ENCODE results near the gene FNDC3B.
"Not testable (repeated sequence)": the region's sequence is repeated elsewhere in the genome, so short reads cannot be mapped to it uniquely, and the experiment has no call there.

The FNDC3B gene

GRCh38 chr3:172039436-172040077 is at the start of gene FNDC3B:
FNDC3B (plus strand) TSS chr3:172039578; CDS start chr3:172112480, 72,902 bp downstream.
- peak; percentile 74 for DNase-seq (ENCODE audit: low read depth)

- not testable (repeated sequence) for DNase-seq (ENCODE audit: low read depth)
These were observed 49.1 kb upstream of the FNDC3B start for GRCh38 chr3:171990239-171990638.

DNA sequence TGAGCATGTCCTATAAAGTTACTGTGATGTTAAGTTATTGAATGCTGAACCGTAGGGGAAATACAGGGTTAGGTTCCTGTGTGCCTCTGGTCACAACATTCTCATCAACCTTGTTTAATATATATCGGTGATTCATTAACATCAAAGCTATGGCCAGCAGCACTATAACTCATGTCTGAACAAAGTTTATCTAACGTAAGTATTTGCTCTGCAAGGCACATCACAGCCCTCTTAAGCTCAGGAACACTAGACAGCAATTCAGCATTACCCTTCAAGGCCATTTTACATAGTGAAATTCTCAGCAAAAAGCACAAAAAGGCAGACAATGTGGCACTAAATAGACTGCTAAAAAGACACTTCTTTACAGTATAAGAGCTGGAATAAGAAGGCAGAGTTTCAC is 48.2 kb upstream of the FNDC3B start:
- DNase-seq (ENCODE audit: low read depth): no peak

DNA sequence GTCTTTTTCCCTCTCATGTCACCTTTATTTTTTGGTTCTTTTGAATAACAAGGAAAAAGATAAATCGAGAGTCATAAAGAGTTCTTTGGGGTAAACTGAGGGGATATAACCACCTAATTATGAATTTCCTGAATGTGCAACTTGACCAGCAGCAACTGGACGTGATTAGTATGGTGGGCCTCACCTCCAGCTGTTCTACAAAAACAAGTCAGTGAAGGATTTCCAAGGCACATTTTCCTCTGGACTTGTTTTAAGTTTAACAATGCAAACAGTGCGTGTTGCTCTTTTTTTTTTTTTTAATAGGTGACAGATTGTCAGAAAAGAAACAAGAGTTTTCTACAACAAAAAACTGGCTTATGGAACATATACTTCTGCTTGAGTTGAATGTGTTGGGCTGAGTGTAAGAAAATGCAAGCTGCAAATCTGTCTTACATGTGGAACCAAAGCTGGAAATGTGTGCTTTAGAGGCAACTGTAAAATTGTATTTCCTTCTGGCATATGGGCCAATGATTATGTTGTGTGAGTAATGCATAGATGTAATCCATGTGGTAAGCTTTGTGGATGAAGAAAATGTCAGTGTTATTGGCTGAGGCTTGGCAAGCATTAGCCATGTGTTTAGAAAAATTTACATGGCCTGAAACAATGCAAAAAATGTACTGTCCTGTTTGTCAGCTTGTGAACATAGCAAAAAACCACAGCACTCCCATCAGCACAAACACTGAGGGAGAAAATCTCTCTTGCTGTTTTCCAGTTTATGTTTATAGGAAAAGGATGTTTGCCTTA is 44.5 kb upstream of the FNDC3B start:
- DNase-seq (ENCODE audit: low read depth): peak; percentile 86

- DNase-seq (ENCODE audit: low read depth): no peak
These were observed 43.9 kb upstream of the FNDC3B start for GRCh38 chr3:171995486-171995885.

DNA sequence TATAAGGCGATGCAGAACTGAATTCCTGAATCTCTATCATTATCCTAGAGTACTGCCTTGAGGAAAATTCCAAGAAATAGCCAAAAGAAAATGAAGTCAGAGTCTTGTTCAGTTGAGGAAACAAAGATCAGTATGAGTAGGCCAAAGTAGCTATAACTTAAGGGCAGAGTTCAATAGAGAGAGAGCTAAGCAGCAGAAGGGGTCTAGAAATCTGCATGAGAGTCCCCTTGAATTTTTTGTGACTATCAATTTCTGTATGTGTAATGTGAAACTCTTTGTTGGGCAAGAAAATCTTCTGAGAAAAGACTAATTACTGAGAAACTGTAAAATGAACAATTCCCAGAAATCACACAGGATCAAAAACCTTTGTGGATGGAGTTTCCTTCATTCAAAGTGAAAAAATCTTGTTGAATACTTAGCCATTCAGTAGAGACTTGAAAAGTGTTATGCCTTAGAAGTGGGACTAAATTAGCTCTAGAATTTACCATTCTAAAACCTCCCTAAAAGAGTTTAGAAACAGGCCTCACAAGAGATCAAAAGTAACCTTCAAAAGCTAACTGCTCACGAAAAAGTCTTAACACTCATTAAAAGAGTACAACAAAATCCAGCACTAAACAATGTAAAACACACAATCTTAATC is 43.1 kb upstream of the FNDC3B start:
- DNase-seq (ENCODE audit: low read depth): no peak

GRCh38 chr3:171998731-171999130 is 40.6 kb upstream of the FNDC3B start:
- DNase-seq (ENCODE audit: low read depth): not testable (repeated sequence)

GRCh38 chr3:172001616-172002015 is 37.8 kb upstream of the FNDC3B start:
- DNase-seq (ENCODE audit: low read depth): not testable (repeated sequence)

DNA sequence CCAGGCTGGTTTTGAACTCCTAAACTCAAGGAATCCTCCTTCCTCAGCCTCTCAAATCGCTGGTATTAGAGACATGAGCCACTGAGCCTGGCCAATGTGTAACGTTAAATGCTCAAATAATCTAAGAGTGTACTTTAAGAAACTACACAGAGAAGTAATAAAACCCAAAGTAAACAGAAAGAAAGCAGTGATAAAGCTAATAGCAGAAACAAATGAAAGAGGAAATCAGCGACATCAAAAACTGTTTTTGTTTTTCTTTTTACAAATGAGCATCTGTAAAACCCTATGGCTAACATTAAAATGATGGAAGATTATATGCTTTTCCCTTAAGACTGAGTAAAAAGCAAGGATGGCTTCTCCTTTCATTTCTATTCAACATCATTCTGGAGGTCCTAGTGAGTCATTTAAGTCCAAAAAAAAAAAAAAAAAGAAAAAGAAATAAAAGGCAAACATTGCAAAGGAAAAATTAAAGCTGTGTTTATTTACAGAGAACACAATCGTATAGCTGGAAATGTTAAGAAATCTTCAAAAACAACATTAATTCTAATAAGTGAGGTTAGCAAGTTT is 36.8 kb upstream of the FNDC3B start:
- DNase-seq (ENCODE audit: low read depth): no peak

DNA sequence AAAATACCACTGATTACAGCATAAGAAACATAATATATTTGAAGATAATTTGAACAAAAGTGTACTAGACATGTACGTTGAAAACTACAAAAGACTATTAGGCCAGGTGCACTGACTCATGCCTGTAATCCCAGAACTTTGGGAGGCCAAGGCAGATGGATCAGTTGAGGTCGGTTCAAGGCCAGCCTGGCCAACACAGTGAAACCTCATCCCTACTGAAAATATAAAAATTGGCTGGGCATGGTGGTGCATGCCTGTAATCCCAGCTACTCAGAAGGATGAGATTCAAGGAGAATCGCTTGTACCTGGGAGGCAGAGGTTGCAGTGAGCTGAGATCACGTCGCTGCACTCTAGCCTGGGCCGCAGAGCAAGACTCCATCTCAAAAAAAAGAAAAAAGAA is 36.2 kb upstream of the FNDC3B start:
- DNase-seq (ENCODE audit: low read depth): no peak

GRCh38 chr3:172007065-172007370 is 32.4 kb upstream of the FNDC3B start:
- no peak for DNase-seq (ENCODE audit: low read depth)

- no peak for DNase-seq (ENCODE audit: low read depth)
These were observed 29.6 kb upstream of the FNDC3B start for GRCh38 chr3:172009803-172010202.

GRCh38 chr3:172012775-172013174 is 26.6 kb upstream of the FNDC3B start:
- DNase-seq (ENCODE audit: low read depth): no peak

DNA sequence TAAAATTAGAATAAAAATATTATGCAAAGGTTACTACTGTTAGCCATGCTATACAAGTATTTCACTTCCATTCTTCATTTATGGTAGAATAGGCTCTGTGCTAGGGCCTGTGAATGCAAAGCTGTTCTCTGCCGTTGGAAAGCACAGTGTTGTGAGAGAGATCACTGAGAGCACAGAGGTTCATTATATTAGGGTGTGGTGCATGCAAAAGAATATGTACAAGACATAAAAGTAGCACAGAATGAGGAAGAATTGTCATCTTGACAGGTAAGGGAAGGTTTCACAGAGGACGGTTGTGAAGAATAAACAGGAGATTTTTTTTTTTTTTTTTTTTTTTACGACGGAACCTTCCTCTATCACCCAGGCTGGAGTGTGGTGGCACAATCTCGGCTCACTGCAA is 25.2 kb upstream of the FNDC3B start:
- no peak for DNase-seq (ENCODE audit: low read depth)

- no peak for DNase-seq (ENCODE audit: low read depth)
These were observed 21.0 kb upstream of the FNDC3B start for GRCh38 chr3:172018364-172018763.

GRCh38 chr3:172020763-172021162 is 18.6 kb upstream of the FNDC3B start:
- no peak for DNase-seq (ENCODE audit: low read depth)

DNA sequence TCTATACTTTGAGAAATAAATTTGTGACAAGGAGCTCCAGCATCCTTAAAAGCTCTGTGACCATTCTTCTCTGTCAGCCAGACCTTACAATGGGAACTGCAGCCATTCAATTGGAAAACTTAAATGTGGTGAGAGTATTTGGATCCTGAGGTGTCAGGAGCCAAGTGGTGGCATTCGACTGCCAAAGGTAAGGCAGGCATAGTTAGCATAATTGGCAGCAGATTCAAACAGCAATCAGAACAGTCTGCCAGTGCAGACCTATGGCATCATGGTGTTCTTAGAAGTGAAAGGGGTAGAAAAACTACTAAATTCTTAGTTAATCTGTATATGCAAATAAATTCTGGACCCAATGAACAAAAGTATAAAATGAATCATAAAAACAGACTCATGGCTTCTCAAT is 18.2 kb upstream of the FNDC3B start:
- no peak for DNase-seq (ENCODE audit: low read depth)

DNA sequence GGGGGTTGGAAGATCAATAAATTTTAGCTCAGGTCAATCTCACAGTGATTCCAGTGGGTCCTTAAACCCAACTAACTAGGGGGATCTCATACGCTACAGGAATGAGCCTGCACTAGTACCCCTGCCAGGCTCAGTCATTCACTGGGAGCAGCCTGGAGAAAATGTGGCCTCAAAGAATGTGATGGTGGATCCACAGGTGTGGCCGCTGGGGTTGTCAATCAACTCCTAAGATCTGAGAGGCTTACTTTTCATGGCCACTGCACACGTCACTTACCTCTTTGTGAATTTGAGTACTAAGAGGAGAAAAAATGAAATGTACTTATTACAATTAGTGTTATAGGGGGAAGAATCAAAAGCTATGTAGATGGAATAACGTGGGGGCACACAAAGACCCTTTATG is 17.5 kb upstream of the FNDC3B start:
- DNase-seq (ENCODE audit: low read depth): no peak

DNA sequence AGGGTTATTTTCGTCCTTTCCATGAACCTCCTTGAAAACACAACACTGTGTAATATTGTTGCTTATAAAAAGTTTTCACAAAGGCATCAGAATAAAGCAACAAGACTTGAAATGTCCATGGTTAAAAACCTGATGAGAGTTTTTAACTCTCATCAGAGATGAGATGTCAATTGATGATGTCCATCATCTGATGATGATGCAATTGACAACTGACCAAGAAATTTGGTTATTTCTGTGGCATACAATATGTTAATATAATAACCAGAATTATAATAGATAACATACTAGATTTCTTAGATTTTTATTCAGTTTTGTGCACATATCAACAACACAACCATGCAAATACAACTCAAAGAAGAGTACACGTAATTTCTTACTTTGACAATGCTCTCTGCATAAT is 15.5 kb upstream of the FNDC3B start:
- no peak for DNase-seq (ENCODE audit: low read depth)

DNA sequence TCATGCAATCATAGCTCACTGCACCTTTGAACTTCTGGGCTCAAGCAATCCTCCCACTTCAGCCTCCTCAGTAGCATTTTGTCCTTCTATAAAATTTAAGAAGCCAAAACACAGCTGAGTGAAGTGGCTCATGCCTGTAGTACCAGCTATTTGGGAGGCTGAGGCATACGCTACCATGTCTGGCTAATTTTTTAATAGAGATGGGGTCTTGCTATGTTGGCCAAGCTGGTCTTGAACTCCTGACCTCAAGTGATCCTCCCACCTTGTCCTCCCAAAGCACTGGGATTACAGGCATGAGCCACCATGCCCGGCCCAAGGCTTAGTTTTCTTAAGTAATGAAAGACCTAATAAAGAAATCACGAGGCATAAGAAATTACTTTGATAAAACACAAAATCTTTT is 14.7 kb upstream of the FNDC3B start:
- DNase-seq (ENCODE audit: low read depth): no peak

GRCh38 chr3:172029425-172030098 is 9.8 kb upstream of the FNDC3B start:
- DNase-seq (ENCODE audit: low read depth): no peak

DNA sequence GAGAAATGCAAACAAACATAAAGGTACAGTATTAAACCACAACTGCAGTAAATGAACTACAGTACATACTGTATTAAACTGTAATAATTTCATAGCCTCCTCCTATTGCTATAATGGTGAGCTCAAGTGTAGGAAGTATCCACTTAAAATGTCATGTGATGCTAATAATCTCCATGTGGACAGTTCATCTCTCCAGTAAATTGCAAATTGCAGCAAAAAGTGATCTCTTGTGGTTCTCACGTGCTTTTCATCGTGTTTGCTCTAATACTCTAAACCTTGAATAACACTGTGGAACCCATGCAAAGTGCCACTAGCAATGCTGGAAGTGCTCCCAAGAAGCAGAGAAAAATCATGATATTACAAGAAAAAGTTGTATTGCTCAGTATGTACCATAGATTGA is 9.2 kb upstream of the FNDC3B start:
- no peak for DNase-seq (ENCODE audit: low read depth)

DNA sequence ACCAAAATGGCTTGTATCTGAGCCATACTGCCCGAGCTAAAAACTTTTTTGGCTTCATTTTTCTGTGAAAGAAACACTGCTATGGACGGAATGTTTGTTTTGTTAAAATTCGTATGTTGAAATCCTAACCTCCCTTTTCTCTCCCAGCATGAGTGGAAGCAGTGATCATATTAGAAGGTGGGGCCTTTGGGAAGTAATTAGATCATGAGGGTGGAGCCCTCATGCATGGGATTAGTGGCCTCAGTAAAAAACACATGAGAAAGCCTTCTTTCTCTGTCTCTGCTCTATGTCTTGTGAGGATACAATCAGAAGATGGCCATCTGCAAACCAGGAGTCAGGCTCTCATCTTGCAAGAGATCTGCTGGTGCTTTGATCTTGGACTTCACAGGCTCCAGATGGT is 7.4 kb upstream of the FNDC3B start:
- DNase-seq (ENCODE audit: low read depth): no peak

Measured in HS-5 (cell line).